Heart right ventricle (tissue), 16 donors: ENCODE data around the gene PDE3B. TPM values are rescaled to one million over a fixed set of nuclear protein-coding genes. Genes with fewer than 3 reads are reported as not detected.

Experiments used
- ATAC-seq, 8 donors: fragments of 200-7000 bp; cut with Tn5 transposase; one replicate each; pipeline ENCODE4 v1.9.1; 2020; ENCODE audit warnings: mild to moderate bottlenecking in 8 of 8, moderate library complexity in 8 of 8, moderate number of reproducible peaks in 1 of 8
- DNase-seq, 2 donors: peaks; one replicate each; pipeline ENCODE4 v3.0.0-alpha.2; 2020
- H3K27ac ChIP-seq, 10 donors: fragments of 200-600 bp; sonication (generic) in 2 of 10; one replicate each; pipeline versions ENCODE4 v1.5.0 to v1.8.0; 2020 to 2022; ENCODE audit warnings: mild to moderate bottlenecking in 3 of 10
- H3K27me3 ChIP-seq, 7 donors: fragments of 200-600 bp; one replicate each; pipeline ENCODE4 v1.8.0; 2021 to 2022; ENCODE audit warnings: mild to moderate bottlenecking in 2 of 7
- H3K36me3 ChIP-seq, 9 donors: fragments of 200-600 bp; sonication (generic) in 1 of 9; one replicate each; pipeline versions ENCODE4 v1.5.0 to v1.8.0; 2020 to 2022; ENCODE audit warnings: mild to moderate bottlenecking in 2 of 9
- H3K4me1 ChIP-seq, 9 donors: fragments of 200-600 bp; sonication (generic) in 1 of 9; one replicate each; pipeline versions ENCODE4 v1.5.0 to v1.8.0; 2020 to 2022; ENCODE audit warnings: mild to moderate bottlenecking in 4 of 9
- H3K4me3 ChIP-seq, 10 donors: fragments of 200-600 bp; sonication (generic) in 2 of 10; one replicate each; pipeline versions ENCODE4 v1.5.0 to v1.8.0; 2020 to 2022; ENCODE audit warnings: mild to moderate bottlenecking in 7 of 10, moderate library complexity in 2 of 10
- H3K9me3 ChIP-seq, 11 donors: fragments of 200-600 bp in 10 of 11; sonication (generic) in 2 of 11; one replicate each; pipeline versions ENCODE4 v1.5.0 to v1.8.0; 2013 to 2022; ENCODE audit warnings: mild to moderate bottlenecking in 2 of 11, control low read depth in 1 of 11, moderate library complexity in 1 of 11
- CTCF ChIP-seq, 9 donors: fragments of 200-600 bp; sonication (generic) in 2 of 9; IDR thresholded peaks; one replicate each; pipeline versions ENCODE4 v1.5.0 to v1.8.0; 2021 to 2022; ENCODE audit warnings: antibody characterized with exemption in 9 of 9, mild to moderate bottlenecking in 5 of 9, moderate library complexity in 1 of 9
- WGBS, 2 donors: extraction: QIAGEN DNeasy Blood & Tissue Kit; methylation state at CpG; one replicate each; pipeline ENCODE4 v1.1.7; 2013; ENCODE audit warnings: inconsistent platforms in 1 of 2; 5-methylcytosine and 5-hydroxymethylcytosine counted together
- intact Hi-C, 10 donors: fragments of 100-400 bp; cut with DNase I; formaldehyde crosslinking; loops; one replicate each; pipeline versions ENCODE4 v1.11.1 to v1.14.2; 2022
- polyA plus RNA-seq, 2 donors: library from polyadenylated mRNA; stranded (reverse); fragments of 200-250 nt; gene quantifications; one replicate each; pipeline ENCODE4 v1.2.3, GENCODE V29; 2013
- total RNA-seq, 10 donors: library from RNA; stranded (reverse); fragmentation: NEBNext Ultra II Directional in 3 of 10; extraction: Animal tissue kit (Norgen Biotek cat#: 25700) in 3 of 10; gene quantifications; one replicate each; pipeline versions ENCODE4 v1.2.1 to v1.2.4, GENCODE V29; 2021 to 2023
- donor health status: Arrhythmogenic right ventricular cardiomyopathy.
- donor health status: ischemic (EF 13 %, LVEDD 7.1; RV severe dilation, severe dysfunction).
- donor health status: healthy with polysubstance abuse.
- donor health status: DM: no; HTN: yes; CAD: no.
- donor health status: DM: no; HTN: no; CAD: no.
- donor health status: ischemic (EF 25% LVEDD 6.9; RV normal size, moderate dysfunction).
- donor health status: ischemic (EF 25% LVEDD 5.7; RV mildly dilated, moderate dysfunction).
- donor health status: healthy.
- donor health status: DM: yes; HTN: yes; CAD: no.
- donor health status: Ischemic cardiomyopathy.
- donor health status: ischemic (EF 35%, LVEDD 5.7; RV mildly dilated, moderate dysfunction).
- donor health status: nonischemic (EF 11% LVEDD 7.7; RV severe dilation, severe dysfunction).
- donor health status: DM: yes; HTN: yes; CAD: no.
- donor health status: PGD.
- donor health status: ischemic (EF 29% LVEDD 5.4; RV normal size, mild dysfunction).
- donor health status: nonischemic (EF 23%, LVEDD 6.1; RV moderate dilation, normal function).

The PDE3B gene
- total and polyA plus RNA-seq, 12 donors = 1.3 to 14.2 (median 9.0) TPM

DNA sequence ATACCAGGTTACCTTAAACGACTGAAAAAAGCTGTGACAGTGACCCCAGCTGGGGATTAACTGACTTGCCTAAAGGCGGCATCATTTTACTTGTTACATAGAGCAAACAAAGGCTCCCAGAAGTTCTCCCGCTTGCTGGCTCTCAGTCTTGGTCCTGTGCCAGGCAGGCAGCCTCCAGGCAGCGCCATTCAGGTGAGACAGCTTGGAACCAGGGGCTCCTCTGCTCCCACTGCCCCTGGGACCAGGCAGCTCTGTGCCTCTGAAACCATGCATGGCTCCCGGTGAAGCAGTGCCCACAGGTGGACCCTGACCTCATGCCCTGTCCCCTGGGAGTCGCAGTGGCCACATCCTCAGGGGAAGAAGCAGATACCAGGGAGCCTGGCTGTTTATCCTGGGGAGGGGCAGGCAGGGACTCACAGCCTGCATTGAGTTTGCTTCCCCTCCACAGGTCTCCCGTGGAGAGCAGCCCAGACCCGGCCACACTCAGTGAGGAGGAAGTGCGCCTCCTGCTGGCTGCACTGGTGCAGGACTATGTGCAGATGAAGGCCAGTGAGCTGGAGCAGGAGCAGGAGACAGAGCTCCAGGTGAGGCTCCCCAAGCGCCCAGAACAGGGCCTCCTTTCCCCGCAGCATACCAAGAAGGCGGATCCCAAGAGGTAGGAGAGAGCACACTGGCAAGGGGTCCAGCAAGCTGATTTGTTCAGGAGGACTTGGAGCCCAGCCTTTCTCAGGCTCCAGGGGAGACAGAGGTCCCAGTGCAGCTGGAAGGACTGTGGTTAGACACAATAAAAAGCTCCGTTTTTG is 264.0 kb downstream of the PDE3B start:
- TF ChIP-seq CTCF (IDR thresholded peaks at IDR 0.05) = peak; percentile 52 to 90 (median 76)
- Histone ChIP-seq H3K4me3 (no peak overlapping the region), H3K4me1 (peaks cover 0 to 19% (median 12%) of the 10 kb centered on the region in 9 donors), H3K27me3 (peaks cover 0 to 8% (median 0%) of the 10 kb centered on the region in 7 donors), H3K27ac (no peak overlapping the region), H3K9me3 (no peaks in the 10 kb centered on the region), H3K36me3 (no peaks in the 10 kb centered on the region)
- intact Hi-C loops = loop anchor here (2.0 to 10.0 kb wide), 10 partner anchors 113 to 373 kb away; partner anchors contain the start of gene PDE3B (in 2 of the 10)
- 32 to 33% methylated on average over 13 of the region's 13 CpGs for WGBS, 2 donors
- peak; percentile 64 to 83 for DNase-seq
- ATAC-seq = peak; percentile 40 to 75 (median 72)

GRCh38 chr11:14908214-14908880 is 264.7 kb downstream of the PDE3B start:
- peaks cover 0 to 19% (median 12%) of the 10 kb centered on the region in 9 donors for H3K4me1 ChIP-seq
- TF ChIP-seq CTCF (IDR thresholded peaks at IDR 0.05) = peak in 7 of 9 donors; percentile 42 to 63 (median 50)
- intact Hi-C loops = loop anchor here (2.0 to 10.0 kb wide), 9 partner anchors 114 to 374 kb away; partner anchors contain the start of gene PDE3B (in 2 of the 10)

DNA sequence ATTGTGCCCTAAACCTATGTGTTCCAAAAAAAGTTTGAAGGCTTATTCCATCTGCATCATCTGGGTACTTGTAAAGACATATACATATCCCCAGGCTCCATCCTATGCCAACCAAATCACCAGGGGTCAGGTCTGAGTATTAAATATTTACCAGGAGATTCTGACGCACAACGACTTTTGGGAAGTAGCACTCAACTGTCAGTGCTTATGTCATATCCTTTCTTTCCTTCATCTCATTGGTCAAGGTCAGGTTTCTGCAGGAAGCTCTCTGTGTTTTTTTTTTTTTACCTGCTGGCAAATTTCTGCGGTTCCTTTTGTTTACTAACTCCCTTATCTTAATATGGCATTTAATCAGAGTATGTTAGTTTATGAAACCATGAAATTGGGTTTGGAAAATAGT is 270.9 kb downstream of the PDE3B start:
- ATAC-seq (no peak), DNase-seq (no peak)
- Histone ChIP-seq H3K9me3 (peaks cover 0 to 3% (median 0%) of the 10 kb centered on the region in 11 donors), H3K4me1 (no peaks in the 10 kb centered on the region), H3K36me3 (no peaks in the 10 kb centered on the region), H3K27me3 (peaks cover 0 to 15% (median 0%) of the 10 kb centered on the region in 7 donors), H3K27ac (no peak overlapping the region), H3K4me3 (no peak overlapping the region)
- no peak for TF ChIP-seq CTCF (IDR thresholded peaks at IDR 0.05)
- intact Hi-C loops = loop anchor here in 2 of 10 donors (10.0 kb wide), 2 partner anchors 120 to 160 kb away; partner anchors contain the start of gene CALCB (in 1 of the 2)
- WGBS, 2 donors = 63 to 65% methylated on average over 3 of the region's 3 CpGs

More at GRCh38 chr11:14908214-14908880, 264.7 kb downstream of the PDE3B start:
- H3K36me3 ChIP-seq = no peaks in the 10 kb centered on the region
- DNase-seq (no peak), ATAC-seq (peak in 1 of 8 donors; percentile 35)
- WGBS, 2 donors = 36 to 58% methylated on average over 6 of the region's 6 CpGs
- no peak overlapping the region for H3K4me3 ChIP-seq
- H3K9me3 ChIP-seq = no peaks in the 10 kb centered on the region
- no peak overlapping the region for H3K27ac ChIP-seq
- peaks cover 0 to 8% (median 0%) of the 10 kb centered on the region in 7 donors for H3K27me3 ChIP-seq

DNA sequence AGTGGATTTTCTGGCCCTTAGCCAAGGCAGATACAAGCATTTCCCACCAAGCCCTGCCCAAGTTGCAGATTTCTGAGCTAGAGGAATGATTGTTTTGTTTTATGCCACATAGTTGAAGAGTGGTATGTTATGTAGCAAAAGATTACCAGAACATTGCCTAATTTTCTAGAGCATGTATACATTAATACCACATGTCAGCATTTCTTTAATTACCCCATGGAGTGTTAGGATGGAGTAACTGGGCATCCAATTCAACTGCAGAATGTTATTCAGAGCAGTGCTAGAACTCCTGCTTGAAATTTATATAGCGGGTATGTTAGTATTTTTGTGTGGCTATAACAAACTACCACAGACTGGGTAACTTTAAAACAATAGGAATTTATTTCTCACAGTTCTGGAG is 272.8 kb downstream of the PDE3B start:
- H3K27me3 ChIP-seq = peaks cover 0 to 7% (median 0%) of the 10 kb centered on the region in 7 donors
- ATAC-seq (no peak), DNase-seq (no peak)
- no peak overlapping the region for H3K4me3 ChIP-seq
- peaks cover 0 to 3% (median 0%) of the 10 kb centered on the region in 11 donors for H3K9me3 ChIP-seq
- no peak for TF ChIP-seq CTCF (IDR thresholded peaks at IDR 0.05)
- H3K4me1 ChIP-seq = no peaks in the 10 kb centered on the region
- H3K36me3 ChIP-seq = no peaks in the 10 kb centered on the region
- intact Hi-C loops = loop anchor here in 2 of 10 donors (10.0 kb wide), 2 partner anchors 122 to 158 kb away; partner anchors contain the start of gene CALCB (in 1 of the 2)
- H3K27ac ChIP-seq = no peak overlapping the region
- 91 to 92% methylated on average over 1 of the region's 1 CpG for WGBS, 2 donors
